PC-3 (cell line): ENCODE data around the gene SHOX. TPM values are rescaled to one million over a fixed set of nuclear protein-coding genes. Genes with fewer than 3 reads are reported as not detected.
A peak's percentile ranks its signal among the peaks of the same experiment; 100 is the strongest.

ENCODE experiments used
- ATAC-seq: fragments of 200-7000 bp; cut with Tn5 transposase; 2 replicates; pipeline ENCODE4 v1.9.1; 2020; ENCODE audit warnings: mild to moderate bottlenecking, moderate library complexity
- BruUV-seq: library from RNA; stranded (reverse); fragments of 400-500 nt; replicated peaks from 2 replicates; lab custom pipeline; 2021; lab: Mats Ljungman, UMichigan
- CTCF ChIA-PET: fragments of 300-600 bp; sonication (Branson Sonifier 250); formaldehyde crosslinking; loops from one replicate; lab custom pipeline; 2022; ENCODE audit warnings: antibody characterized with exemption; lab: Charles Lee
- POLR2A ChIA-PET: fragments of 300-600 bp; sonication (Branson Sonifier 250); formaldehyde crosslinking; loops from one replicate; lab custom pipeline; 2022; ENCODE audit warnings: antibody characterized with exemption; ENCODE audit not compliant: unreplicated experiment; lab: Charles Lee
- DNase-seq: peaks from one replicate; pipeline ENCODE4 v3.0.0-alpha.2; 2015
- H2AFZ ChIP-seq: fragments of 300-600 bp; sonication (generic); 2 replicates; pipeline ENCODE4 v1.6.0; 2016; ENCODE audit warnings: antibody characterized with exemption, low read length
- H3F3A ChIP-seq: fragments of 300-600 bp; sonication (generic); one replicate; pipeline ENCODE4 v1.6.0; 2017; ENCODE audit warnings: antibody characterized with exemption, low read length, control low read depth, mild to moderate bottlenecking; ENCODE audit not compliant: unreplicated experiment
- H3K27ac ChIP-seq: fragments of 300-600 bp; sonication (generic); 2 replicates; pipeline ENCODE4 v1.5.1; 2016; ENCODE audit warnings: mild to moderate bottlenecking, low read length
- H3K27me3 ChIP-seq: fragments of 300-600 bp; sonication (generic); 2 replicates; pipeline ENCODE4 v1.6.1; 2016; ENCODE audit warnings: low read length, mixed read lengths
- H3K36me3 ChIP-seq: fragments of 300-600 bp; sonication (generic); 2 replicates; pipeline ENCODE4 v1.6.1; 2016; ENCODE audit warnings: low read depth, mixed run types, low read length, mixed read lengths
- H3K4me1 ChIP-seq: fragments of 300-600 bp; sonication (generic); 2 replicates; pipeline ENCODE4 v1.5.1; 2016; ENCODE audit warnings: low read length; ENCODE audit not compliant: insufficient read depth
- H3K4me2 ChIP-seq: fragments of 300-600 bp; sonication (generic); 2 replicates; pipeline ENCODE4 v1.6.0; 2016; ENCODE audit warnings: low read length
- H3K4me3 ChIP-seq: fragments of 300-600 bp; sonication (generic); 2 replicates; pipeline ENCODE4 v1.5.1; 2016; ENCODE audit warnings: mild to moderate bottlenecking, low read length, mixed read lengths
- H3K79me2 ChIP-seq: fragments of 300-600 bp; sonication (generic); 2 replicates; pipeline ENCODE4 v1.6.1; 2017; ENCODE audit warnings: low read length, mixed read lengths
- H3K9ac ChIP-seq: fragments of 300-600 bp; sonication (generic); 2 replicates; pipeline ENCODE4 v1.6.0; 2016; ENCODE audit warnings: mild to moderate bottlenecking, low read length
- H3K9me2 ChIP-seq: fragments of 300-600 bp; sonication (generic); replicated peaks from 2 replicates; pipeline ENCODE4 v1.6.1; 2016; ENCODE audit warnings: mixed run types, low read length, mixed read lengths
- H3K9me3 ChIP-seq: fragments of 300-600 bp; sonication (generic); 2 replicates; pipeline ENCODE4 v1.6.1; 2016; ENCODE audit warnings: low read length, mixed read lengths
- H4K20me1 ChIP-seq: fragments of 300-600 bp; sonication (generic); 2 replicates; pipeline ENCODE4 v1.6.1; 2016; ENCODE audit warnings: low read length, mixed read lengths
- CTCF ChIP-seq: fragments of 300-600 bp; sonication (generic); conservative IDR thresholded peaks from 2 replicates; pipeline ENCODE4 v1.5.1; 2017; ENCODE audit warnings: antibody characterized with exemption, low read depth, mild to moderate bottlenecking, low read length
- EZH2 ChIP-seq: fragments of 300-600 bp; sonication (generic); IDR thresholded peaks from one replicate; pipeline ENCODE4 v1.6.1; 2017; ENCODE audit warnings: antibody characterized with exemption, mild to moderate bottlenecking, low read length; ENCODE audit not compliant: unreplicated experiment
- EZH2phosphoT487 ChIP-seq: fragments of 300-600 bp; sonication (generic); IDR thresholded peaks from 2 replicates; pipeline ENCODE4 v1.6.1; 2018; ENCODE audit warnings: mild to moderate bottlenecking, antibody characterized with exemption, low read length, borderline replicate concordance
- intact Hi-C: fragments of 100-400 bp; cut with micrococcal nuclease; formaldehyde crosslinking; loops from 2 replicates; pipeline ENCODE4 v1.9.0; 2023
- total RNA-seq: library from RNA; depleted of rRNA; stranded (reverse); fragments of >200 nt; gene quantifications from 2 replicates; pipeline ENCODE4 v1.2.3, GENCODE V29; 2014

The SHOX gene
- total RNA-seq, 1 experiment from 2014 or later: not detected

DNA sequence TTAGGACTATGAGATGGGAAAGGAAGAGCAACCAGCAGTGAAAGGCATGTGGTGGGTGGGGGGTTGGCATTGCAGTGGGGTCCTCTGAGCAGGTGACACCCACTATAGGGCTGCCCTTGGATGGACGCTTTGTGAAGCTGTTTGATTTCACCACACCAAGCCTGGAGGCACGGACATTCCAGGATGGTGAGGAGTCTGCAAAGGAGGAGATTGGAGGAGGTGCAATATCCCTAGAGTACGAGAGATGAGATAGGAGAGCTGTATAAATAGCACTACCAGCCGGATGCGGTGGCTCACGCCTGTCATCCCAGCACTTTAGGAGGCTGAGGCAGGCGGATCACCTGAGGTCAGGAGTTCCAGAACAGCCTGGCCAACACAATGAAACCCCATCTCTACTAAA is 42.3 kb downstream of the SHOX start:
- BruUV-seq: no TSS peak
- Histone ChIP-seq H3K27ac (no peak overlapping the region), H3K9me3 (no peaks in the 10 kb centered on the region), H3K36me3 (no peaks in the 10 kb centered on the region), H3K4me2 (no peak overlapping the region), H3K9me2 (no peaks in the 10 kb centered on the region), H3K4me3 (no peak overlapping the region), H3K9ac (no peak overlapping the region), H2AFZ (no peak overlapping the region), H3K4me1 (no peaks in the 10 kb centered on the region), H3K79me2 (no peaks in the 10 kb centered on the region), H4K20me1 (no peaks in the 10 kb centered on the region), H3K27me3 (peaks cover 13% of the 10 kb centered on the region), H3F3A (no peaks in the 10 kb centered on the region)
- ChIA-PET POLR2A (no interaction called here), CTCF (no interaction called here)
- ATAC-seq (no peak), DNase-seq (peak; percentile 11)
- no peak for TF ChIP-seq EZH2phosphoT487
- TF ChIP-seq EZH2: no peak
- no peak for TF ChIP-seq CTCF
- intact Hi-C loops: no loop called here

DNA sequence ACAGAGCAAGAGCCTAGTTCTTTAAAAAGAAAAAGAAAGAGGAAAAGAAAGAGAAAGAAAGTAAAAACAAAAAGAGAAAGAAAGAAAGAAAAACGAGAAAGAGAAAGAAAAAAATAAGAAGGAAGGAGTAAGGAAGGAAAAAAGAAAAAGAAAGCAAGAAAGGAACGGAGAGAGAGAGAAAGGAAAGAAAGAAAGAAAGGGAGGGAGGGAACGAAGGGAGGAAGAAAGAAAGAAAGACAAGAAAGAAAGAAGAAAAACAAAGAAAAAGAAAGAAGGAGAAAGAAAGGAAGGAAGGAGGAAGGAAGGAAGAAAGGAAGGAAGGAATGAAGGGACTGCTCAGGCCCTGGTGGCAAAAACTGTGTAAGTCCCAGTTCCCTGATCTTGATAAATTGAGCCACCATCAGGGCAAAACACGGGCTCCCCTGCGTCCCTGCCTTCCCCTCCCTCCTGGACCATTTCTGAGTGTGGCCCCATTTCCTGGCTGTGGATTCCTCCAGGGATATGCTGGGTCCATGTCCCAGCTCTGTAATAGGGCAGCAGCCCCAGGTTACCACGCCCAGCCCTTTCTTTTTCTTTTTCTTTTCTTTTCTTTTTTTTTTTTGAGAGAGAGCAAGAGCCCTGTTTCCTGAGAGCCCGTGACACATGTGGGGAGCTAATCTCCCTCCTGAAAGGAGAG is 44.8 kb downstream of the SHOX start:
- Histone ChIP-seq H2AFZ (no peak overlapping the region), H3K79me2 (no peaks in the 10 kb centered on the region), H4K20me1 (no peaks in the 10 kb centered on the region), H3K4me2 (no peak overlapping the region), H3K9ac (no peak overlapping the region), H3K27ac (no peak overlapping the region), H3K9me3 (no peaks in the 10 kb centered on the region), H3K4me3 (no peak overlapping the region), H3K36me3 (no peaks in the 10 kb centered on the region), H3K27me3 (peaks cover 14% of the 10 kb centered on the region), H3K9me2 (no peaks in the 10 kb centered on the region), H3F3A (no peaks in the 10 kb centered on the region), H3K4me1 (no peaks in the 10 kb centered on the region)
- TF ChIP-seq EZH2 (no peak), EZH2phosphoT487 (no peak), CTCF (no peak)
- ATAC-seq: no peak
- intact Hi-C loops: no loop called here
- no TSS peak for BruUV-seq
- ChIA-PET CTCF (no interaction called here), POLR2A (no interaction called here)
- DNase-seq: no peak

GRCh38 chrX:675955-676295 is 45.3 kb downstream of the SHOX start:
- intact Hi-C loops: no loop called here
- Histone ChIP-seq H2AFZ (no peak overlapping the region), H3K27me3 (peaks cover 15% of the 10 kb centered on the region), H3K9ac (no peak overlapping the region), H3K9me2 (no peaks in the 10 kb centered on the region), H3K4me3 (no peak overlapping the region), H3K36me3 (no peaks in the 10 kb centered on the region), H3F3A (no peaks in the 10 kb centered on the region), H4K20me1 (no peaks in the 10 kb centered on the region), H3K79me2 (no peaks in the 10 kb centered on the region), H3K4me2 (no peak overlapping the region), H3K27ac (no peak overlapping the region), H3K9me3 (no peaks in the 10 kb centered on the region), H3K4me1 (no peaks in the 10 kb centered on the region)
- BruUV-seq: no TSS peak
- ChIA-PET CTCF (no interaction called here), POLR2A (no interaction called here)
- ATAC-seq (no peak), DNase-seq (no peak)
- TF ChIP-seq EZH2phosphoT487 (no peak), CTCF (no peak), EZH2 (no peak)
